ENCODE results near the gene USP32.
A peak's percentile ranks its signal among the peaks of the same experiment; 100 is the strongest.

Gene USP32

DNA sequence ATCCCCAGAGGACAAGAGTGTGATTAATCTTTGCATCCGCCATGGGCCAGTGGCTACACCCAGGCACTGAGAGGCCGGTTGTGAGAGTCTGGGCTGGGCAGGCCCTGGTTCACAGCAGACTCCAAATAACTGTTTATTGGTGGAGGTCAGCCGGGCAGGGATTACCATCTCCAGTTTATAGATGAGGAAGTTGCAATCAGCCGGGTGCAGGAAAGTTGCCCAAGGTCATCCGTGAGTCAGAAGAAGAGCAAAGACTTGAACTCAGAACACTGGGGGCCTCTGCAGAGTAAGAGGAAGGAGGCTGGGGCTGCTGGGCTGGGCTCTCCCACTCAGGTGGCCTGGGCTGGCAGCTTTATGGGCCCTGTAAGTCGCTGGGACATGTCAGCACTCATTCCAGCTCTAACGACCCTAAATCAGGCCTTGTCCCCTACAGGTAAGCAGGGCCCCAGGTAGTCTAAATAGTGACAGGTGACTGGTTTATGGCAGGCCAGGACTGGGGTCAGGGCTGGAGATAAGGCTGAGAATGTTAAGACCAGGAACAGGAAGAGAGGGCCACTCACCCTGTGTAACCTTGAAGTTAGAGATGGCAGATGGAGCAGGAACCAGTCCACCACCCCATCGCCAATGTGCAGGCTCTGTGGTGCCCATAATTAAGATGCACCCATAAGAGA, 244.2 kb downstream of the USP32 start:
- DNase-seq: no peak

DNA sequence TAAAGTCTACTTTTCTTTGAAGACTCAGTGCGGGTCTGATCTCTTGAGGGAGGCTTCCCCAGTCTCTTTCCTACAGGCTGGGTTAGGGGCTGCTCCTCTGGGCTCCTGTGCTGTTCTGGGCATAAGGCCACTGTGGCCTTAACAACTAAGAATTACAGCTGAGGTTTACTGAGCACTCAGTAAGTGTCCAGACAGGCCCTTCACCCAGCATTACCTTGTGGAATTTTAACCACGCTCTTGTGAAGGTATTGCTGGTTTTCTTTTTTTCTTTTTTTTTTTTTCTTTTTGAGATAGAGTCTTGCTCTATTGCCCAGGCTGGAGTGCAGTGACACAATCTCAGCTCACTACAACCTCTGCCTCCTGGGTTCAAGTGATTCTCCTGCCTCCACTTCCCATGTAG, 245.7 kb downstream of the USP32 start:
- DNase-seq: no peak

DNA sequence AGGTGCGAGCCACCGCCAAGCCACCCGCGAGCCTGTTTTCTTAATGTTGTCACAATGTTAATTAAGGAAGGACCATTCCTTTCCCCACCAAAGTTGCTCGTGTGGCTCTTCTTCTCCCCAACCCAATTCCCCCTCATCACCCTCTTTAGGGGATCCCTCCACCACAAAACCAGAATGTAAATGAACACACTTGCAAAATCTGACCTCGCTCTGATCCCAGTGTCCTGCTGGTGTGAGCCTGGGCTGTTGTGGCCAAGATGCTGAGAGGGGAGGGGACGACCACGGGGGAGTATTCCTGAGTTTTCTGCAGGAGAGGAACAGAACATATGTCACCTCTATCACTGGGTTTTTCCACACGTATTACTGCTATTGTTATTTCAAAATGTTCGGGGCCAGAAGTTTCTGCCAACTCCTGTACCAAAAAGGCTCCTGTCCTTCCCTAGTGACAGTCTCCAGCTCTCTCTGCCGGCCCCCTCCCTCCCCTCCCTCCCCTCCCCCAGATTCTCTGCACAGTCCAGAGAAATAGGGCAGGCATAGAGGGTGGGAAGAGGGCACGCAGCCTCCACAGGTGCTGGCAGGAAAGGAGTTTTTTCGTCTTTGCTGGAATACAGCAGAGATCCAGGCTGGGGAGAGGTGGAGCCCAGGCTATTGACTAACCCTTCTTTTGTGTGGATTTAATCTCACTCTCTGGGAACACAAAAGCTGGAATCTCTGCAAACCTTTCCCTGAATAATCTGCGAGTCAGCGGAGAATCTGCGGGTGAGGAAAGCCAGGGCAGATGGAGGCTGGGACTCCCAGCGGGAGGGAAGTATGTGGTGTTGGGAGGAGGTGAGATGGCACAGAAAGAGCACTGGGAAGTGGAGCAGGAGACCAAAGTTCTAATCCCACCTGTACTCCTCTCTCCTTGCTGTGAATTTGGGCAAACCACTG, 246.7 kb downstream of the USP32 start:
- no peak for DNase-seq

DNA sequence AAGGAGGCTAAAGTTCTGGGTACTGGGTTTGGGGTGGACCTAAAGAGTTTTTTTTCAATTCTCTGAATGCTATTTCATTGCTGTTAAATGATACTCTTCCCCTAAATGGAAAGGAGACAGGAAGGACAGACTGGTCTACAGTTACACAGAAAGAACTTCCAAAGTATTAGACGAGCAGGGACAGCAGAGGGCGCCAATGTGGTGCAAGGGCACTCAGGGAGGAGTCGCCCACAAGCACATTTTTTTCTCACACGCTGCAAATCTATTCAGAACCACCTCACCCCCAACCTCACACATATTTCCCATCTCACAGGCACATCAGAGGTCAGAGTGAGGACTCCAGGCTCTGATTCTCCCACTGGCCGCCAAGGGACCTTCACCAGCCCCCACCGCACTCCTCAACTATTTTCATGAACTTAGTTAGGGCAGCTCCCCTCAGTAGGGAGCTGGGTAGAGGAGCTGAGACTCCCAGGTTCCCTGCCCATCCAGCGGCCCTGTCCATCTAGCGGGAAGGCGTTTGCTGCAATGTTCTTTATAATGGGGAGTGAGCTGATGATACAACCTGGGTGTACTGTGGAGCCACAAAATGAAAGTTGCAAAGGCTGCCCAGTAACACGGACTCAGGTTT, 248.9 kb downstream of the USP32 start:
- peak; percentile 84 for DNase-seq

DNA sequence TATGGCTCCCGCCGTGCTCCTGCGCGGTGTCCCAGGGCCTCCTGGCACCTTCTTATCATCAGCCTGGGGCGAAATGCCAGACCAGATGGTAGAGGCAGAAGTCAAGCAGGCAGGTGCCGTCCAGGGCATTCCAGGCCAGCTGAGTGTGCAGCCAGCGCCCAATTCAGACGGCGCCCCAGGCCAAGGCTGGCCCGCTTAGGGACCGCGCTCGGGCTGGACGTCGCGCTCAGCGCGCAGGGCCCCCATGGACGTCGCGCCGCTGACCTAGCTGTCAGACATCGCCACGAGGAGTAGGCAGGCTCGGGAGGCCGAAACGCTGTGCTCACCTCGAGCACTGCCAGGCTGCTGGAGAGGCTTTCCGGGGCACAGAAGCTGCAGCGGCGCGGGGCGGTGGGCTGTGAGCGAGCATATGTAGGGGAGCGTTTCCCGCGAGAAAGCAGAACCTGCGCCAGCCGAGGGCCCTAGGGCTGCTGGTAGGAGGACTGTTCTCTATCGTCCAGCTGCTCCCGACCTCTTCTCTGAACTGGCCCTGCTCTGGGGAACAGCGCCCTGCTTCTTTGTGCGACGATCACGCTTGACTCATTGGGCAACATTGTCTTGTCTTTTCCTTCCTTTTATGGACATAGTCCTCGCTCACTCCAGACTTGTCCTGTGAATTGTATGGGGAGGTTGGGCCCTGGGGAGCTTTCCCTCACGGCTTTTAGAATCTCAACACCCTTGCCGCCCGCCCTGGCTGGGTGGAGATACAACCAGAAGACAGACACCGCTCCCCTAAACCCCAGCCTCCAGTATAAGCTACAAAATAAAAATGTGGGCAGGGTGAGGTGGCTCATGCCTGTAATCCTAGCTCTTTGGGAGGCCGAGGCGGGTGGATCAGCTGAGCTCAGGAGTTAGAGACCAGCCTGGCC, 250.6 kb downstream of the USP32 start:
- no peak for DNase-seq

DNA sequence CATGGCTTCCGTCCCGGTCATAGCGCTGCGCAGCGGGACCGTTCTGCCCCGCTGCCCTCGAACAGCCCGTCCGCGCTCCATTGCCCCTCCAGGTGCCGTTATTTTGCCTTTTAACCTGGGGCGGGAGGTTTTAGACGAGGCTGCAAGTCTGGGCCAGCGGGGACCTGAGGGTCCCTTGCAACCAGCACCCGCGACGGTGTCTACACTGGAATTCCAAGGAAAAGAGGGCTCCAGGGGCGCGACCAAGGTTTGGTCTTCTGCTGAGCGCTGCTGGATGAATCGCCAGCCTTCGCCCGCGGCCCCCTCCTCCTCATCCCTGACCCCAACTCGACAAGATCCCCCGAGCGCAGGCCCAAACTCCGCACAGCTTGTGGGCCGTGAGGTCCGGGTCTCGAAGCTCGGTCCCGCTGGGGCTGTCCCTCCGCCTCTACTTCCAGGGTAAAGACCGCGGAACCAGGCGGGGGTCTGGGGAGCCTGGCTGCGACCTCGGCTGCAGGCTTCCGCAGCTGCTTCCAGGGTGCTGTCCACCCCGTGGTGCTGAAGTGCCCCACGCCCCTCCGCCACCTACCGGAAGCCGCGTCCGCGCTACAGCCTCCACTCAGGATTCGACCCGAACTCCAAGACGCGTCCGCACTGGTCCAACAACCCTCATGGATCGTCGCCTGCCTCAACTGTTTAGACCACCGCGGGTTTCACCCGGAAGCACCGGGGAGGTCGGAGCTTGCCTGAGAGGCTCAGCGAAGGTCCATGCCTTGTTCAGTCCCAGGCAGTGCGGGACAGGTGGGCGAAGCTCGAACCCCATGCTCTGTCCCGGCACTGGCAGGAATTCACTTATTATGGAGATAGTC, 252.3 kb downstream of the USP32 start:
- no peak for DNase-seq

DNA sequence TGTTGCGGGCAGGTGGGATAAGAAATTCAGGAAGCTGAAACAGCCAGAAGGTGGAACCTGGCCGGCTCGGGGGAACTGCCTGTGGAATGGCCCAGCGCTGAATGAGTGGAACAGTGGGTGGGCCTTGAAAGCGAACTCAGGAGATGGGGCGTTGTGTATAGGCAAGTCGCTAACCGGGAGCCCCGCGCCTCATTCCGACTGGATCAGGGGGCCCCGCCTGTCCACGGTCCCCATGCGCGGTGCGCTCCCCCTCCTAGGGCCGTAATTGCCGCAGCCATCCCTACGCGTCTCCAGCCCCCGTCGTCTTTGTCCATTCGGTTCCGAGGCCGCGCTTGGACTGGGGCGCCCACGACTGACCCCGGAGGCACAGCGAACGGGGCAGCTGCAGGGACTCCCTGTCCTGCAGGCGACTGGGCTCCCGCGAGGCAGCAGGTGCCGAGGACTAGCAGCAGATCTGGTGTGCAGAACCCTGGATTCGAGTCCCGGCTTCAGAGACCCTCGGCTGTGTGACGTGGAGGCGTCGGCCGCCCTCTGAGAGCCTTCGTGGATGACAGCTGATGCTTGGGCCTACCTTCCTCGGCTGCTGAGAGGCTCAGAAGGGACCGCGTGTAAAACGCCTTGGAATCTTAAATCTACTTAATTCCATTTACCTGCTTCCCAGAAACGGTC, 253.0 kb downstream of the USP32 start:
- DNase-seq: no peak

DNA sequence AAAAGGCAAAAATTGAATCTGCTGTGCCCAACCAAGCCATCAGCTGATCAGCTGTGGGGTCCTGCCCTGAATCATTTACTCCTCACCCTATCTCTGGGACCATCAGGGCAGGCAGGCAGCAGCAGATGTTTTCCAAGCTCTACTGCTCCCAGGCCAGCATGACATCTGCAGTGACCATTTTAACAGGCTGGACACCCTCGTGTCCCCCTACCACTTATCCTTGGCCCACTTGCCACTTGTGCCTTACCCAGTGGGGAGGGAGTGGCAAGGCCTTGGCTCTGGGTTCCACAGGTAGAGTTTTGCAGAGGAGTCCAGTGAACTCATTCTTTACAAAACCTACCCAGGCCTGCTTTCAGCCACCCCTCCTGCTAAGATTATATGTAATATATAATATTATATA, 254.2 kb downstream of the USP32 start:
- no peak for DNase-seq

DNA sequence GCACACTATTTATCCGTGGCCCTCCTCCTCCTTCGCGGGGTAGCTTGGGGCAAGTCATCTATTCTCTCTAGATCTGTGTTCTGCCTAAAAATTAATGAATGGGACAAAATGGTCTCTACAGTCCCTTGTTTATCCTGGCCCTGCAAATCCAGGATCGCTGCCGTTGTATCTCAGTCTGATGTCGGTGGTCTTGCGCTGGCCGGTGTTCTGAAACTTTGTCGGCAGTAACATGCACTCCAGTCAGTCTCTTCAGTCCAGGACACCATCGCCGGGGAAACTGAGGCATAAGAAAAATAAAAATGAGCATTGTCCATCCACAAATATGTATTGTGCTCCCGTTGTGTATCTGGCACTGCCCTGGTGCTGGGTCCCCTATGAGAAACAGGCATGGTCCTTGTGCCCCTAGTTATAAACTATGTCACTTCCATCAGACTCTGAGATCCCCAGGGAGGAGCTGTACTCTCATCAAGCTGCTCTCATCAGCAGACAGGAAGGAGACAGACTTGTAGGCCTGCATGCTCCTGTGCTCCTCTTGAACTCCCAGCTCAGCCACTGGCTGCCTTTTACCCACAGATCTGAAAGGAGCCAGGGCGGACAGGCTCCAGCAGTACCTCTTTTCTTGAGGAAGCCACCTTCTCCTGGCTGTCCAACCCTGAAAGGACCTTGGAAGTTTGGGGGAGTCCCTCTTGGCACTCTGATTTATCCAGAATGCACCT, 255.8 kb downstream of the USP32 start:
- no peak for DNase-seq

DNA sequence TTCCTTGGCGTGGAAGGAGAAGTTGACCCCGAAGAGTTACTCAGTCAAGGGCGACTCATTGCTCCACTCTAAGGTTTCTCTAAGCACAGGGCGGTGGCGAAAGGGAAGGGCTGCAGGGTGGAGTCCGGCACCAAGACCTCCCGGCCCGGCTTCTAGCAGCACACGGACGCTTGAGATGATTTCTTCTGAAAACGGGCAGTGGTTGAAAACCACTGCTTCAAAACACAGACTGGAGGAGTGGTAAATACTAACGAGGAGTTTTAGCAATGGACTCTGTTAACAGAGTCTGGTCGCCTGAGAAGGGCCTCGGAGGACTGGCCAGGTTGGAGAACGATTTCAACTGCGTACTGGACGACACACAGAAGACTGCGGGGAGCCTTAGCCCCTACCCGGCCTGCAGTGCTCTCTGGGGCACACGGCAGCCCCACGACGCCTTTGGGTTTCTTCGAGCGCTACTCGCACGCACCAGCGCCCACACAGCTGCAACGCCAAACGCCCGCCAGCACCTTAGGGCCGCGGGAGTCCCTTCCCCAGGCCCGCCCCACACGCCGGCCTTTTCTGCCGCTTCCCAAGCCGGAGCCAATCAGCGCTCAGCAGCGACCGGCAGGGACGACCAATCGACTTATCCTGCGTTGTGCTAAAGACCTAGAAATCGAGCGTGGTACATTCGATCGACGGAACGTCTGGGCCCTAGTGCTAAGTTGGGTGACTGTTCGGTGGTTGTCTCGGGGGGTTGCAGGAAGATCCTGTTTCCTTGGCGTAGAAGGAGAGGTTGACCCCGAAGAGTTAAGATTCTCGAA, 256.6 kb downstream of the USP32 start:
- DNase-seq: peak; percentile 69

DNA sequence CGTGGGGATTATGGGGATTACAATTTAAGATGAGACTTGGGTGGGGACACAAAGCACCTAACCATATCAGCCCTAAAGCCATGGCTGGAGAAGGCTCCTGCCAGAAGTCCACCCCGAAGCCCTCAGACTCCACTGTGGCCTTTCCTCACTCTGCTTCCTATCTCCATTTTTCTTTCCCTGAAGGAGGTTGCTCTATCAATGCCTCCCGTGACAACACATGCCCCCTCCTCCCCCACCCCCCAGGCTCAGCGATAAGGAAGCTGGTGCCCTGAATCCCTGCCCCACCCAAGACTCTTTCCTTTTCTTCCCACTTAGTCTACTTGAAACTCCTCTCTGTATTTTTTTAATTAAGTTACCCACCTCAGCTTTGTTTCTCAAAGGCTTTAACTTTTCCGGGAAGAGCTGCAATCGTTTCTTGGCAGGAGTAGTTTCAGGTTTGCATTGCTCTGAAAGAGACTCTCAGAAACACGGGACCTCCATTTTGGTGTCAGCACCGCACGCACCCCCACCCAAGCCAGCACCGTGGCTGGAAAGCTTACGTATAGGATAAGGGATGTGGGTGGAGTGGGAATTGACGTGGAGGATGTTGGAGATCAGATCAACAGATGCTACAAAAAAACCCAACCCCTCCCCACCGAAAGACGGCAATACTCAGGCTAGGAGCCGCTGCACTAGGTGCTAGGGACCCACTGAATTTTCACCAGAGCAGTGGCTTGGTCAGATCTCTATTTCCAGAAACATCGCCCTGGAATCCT, 257.4 kb downstream of the USP32 start:
- no peak for DNase-seq

DNA sequence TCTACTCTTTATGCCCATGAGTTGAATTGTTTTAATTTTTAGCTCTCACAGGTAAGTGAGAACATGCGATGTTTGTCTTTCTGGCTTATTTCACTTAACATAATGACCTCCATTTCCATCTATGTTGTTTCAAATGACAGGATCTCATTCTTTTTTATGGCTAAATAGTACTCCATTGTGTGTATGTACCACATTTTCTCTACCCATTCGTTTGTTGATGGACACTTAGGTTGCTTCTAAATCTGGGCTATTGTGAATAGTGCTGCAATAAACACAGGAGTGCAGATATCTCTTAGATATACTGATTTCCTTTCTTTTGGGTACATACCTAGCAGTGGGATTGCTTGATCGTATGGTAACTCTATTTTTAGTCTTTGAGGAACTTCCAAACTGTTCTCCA, 261.5 kb downstream of the USP32 start:
- no peak for DNase-seq

DNA sequence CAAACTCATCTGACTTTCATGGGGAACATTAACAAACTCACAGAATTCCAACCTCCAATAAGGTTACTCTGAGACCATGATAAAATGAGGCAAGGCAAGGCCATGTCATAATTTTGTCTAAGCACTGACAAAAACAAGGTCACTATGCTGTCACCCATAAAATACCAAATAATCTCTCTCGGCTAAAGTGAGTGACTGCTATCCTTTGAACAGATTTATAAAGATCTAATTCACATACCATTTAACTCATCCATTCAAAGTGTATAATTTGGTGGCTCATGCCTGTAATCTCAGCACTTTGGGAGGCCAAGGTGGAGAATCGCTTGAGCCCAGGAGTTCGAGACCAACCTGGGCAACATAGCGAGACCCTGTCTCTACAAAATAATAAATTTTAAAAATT, 262.8 kb downstream of the USP32 start:
- no peak for DNase-seq

Data from KG1 (cell line).